ENCODE results near the gene PRMT9. TPM values are rescaled to one million over a fixed set of nuclear protein-coding genes. Genes with fewer than 3 reads are reported as not detected.

The PRMT9 gene
- total RNA-seq, 6 experiments from 2014 or later, result 3.4 to 4.9 (median 4.6) TPM

DNA sequence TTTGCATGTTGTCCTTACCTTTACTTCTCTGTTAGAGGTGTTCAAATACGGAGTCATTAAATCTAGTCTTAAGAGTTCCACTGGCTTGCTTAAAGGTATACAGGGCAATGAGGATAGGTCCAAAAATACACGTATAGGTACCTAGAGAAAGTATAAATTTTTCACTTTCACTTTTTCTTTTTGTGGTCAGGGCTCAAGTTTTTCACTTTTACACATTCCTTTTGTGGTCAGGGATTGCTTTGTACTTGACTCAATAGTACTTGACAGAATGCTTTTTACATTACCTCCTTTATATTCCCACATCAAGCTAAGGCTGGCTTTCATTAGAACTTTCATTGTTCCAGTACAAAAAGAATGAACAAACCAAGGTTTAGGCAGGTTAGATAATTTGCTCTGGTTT, 45.0 kb downstream of the PRMT9 start:
- no peak overlapping the region for H3K4me3 ChIP-seq
- H3K27ac ChIP-seq, result no peak overlapping the region
- TF ChIP-seq, protein P1, sequence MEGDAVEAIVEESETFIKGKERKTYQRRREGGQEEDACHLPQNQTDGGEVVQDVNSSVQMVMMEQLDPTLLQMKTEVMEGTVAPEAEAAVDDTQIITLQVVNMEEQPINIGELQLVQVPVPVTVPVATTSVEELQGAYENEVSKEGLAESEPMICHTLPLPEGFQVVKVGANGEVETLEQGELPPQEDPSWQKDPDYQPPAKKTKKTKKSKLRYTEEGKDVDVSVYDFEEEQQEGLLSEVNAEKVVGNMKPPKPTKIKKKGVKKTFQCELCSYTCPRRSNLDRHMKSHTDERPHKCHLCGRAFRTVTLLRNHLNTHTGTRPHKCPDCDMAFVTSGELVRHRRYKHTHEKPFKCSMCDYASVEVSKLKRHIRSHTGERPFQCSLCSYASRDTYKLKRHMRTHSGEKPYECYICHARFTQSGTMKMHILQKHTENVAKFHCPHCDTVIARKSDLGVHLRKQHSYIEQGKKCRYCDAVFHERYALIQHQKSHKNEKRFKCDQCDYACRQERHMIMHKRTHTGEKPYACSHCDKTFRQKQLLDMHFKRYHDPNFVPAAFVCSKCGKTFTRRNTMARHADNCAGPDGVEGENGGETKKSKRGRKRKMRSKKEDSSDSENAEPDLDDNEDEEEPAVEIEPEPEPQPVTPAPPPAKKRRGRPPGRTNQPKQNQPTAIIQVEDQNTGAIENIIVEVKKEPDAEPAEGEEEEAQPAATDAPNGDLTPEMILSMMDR (IDR thresholded peaks at IDR 0.05), result no peak
- no peak for TF ChIP-seq POLR2A (IDR thresholded peaks at IDR 0.05)
- H3K27me3 ChIP-seq, result no peaks in the 10 kb centered on the region
- H3K36me3 ChIP-seq, result peaks cover 0 to 30% (median 2%) of the 10 kb centered on the region in 4 donors
- intact Hi-C loops (cut with DNase I), result no loop called here
- 52% methylated on average over 2 of the region's 2 CpGs for WGBS (ENCODE audit: insufficient coverage, low coverage, low lambda C conversion rate, missing lambda C conversion rate)
- H3K4me1 ChIP-seq, result no peaks in the 10 kb centered on the region
- no peak for ATAC-seq
- no peaks in the 10 kb centered on the region for H3K9me3 ChIP-seq
- DNase-seq, result no peak

DNA sequence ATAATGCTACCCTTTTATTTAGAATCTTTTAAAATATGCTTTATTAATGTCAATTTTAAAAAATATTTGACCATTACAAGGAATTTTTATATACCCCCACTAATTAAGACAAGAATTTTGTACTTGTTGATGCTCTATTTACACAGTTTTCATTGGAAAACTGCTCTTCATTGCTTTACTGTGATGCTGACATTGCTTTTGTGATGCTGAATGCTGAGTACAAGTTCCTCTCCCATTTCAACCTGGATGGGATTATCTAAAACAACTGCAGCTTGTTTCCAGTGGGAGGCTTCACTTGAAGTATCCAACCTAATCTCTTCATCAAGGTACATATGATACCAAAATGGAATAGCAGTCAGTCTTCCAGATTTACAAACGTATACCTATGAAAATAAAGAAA, 45.6 kb downstream of the PRMT9 start:
- TF ChIP-seq, protein P1 (IDR thresholded peaks at IDR 0.05), result no peak
- TF ChIP-seq POLR2A (IDR thresholded peaks at IDR 0.05), result no peak
- Histone ChIP-seq H3K27ac (no peak overlapping the region), H3K4me3 (no peak overlapping the region), H3K36me3 (peaks cover 0 to 36% (median 2%) of the 10 kb centered on the region in 4 donors), H3K4me1 (no peaks in the 10 kb centered on the region), H3K9me3 (no peaks in the 10 kb centered on the region), H3K27me3 (no peaks in the 10 kb centered on the region)
- DNase-seq, result no peak
- WGBS (ENCODE audit: insufficient coverage, low coverage, low lambda C conversion rate, missing lambda C conversion rate), result 80% methylated on average over 1 of the region's 1 CpG
- intact Hi-C loops (cut with DNase I), result no loop called here
- ATAC-seq, result no peak

DNA sequence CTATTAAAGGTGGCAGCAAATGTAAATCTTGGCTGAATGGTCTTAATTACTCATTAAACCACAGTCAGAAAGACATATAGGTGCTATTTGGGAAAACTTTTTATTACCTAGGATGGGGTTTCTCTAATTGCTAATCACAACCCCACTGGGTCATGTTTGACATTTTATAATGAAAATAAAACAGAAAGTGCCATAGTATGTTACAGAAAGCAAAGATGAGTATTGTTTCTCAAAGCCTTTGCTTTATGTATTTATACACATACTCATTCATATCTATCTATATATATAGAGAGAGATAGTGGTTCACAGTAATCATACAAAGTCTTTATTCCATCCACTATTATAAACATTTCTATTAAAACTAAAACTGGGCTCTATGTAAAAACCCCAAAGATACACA, 48.6 kb downstream of the PRMT9 start:
- TF ChIP-seq, protein P1 (IDR thresholded peaks at IDR 0.05), result no peak
- H3K4me3 ChIP-seq, result no peak overlapping the region
- H3K36me3 ChIP-seq, result peaks cover 0 to 48% (median 5%) of the 10 kb centered on the region in 4 donors
- no peaks in the 10 kb centered on the region for H3K9me3 ChIP-seq
- no peak for DNase-seq
- H3K27me3 ChIP-seq, result no peaks in the 10 kb centered on the region
- H3K27ac ChIP-seq, result no peak overlapping the region
- no peak for ATAC-seq
- intact Hi-C loops (cut with DNase I), result no loop called here
- H3K4me1 ChIP-seq, result no peaks in the 10 kb centered on the region

GRCh38 chr4:147633643-147634042, 50.3 kb downstream of the PRMT9 start:
- TF ChIP-seq POLR2A (IDR thresholded peaks at IDR 0.05), result no peak
- TF ChIP-seq, protein P1 (IDR thresholded peaks at IDR 0.05), result no peak
- Histone ChIP-seq H3K27ac (no peak overlapping the region), H3K9me3 (no peaks in the 10 kb centered on the region), H3K4me1 (no peaks in the 10 kb centered on the region), H3K36me3 (peaks cover 0 to 66% (median 5%) of the 10 kb centered on the region in 4 donors), H3K27me3 (no peaks in the 10 kb centered on the region), H3K4me3 (no peak overlapping the region)
- 94% methylated on average over 1 of the region's 1 CpG for WGBS (ENCODE audit: insufficient coverage, low coverage, low lambda C conversion rate, missing lambda C conversion rate)
- DNase-seq, result no peak
- no peak for ATAC-seq
- intact Hi-C loops (cut with DNase I), result no loop called here

GRCh38 chr4:147633113-147633512, 50.9 kb downstream of the PRMT9 start:
- Histone ChIP-seq H3K9me3 (no peaks in the 10 kb centered on the region), H3K4me1 (no peaks in the 10 kb centered on the region), H3K27me3 (no peaks in the 10 kb centered on the region), H3K36me3 (peaks cover 0 to 68% (median 5%) of the 10 kb centered on the region in 4 donors), H3K27ac (no peak overlapping the region), H3K4me3 (no peak overlapping the region)
- ATAC-seq (no peak), DNase-seq (no peak)
- TF ChIP-seq, protein P1 (IDR thresholded peaks at IDR 0.05), result no peak
- no peak for TF ChIP-seq POLR2A (IDR thresholded peaks at IDR 0.05)
- intact Hi-C loops (cut with DNase I), result no loop called here
- 93% methylated on average over 3 of the region's 3 CpGs for WGBS (ENCODE audit: insufficient coverage, low coverage, low lambda C conversion rate, missing lambda C conversion rate)

Data from right lobe of liver (tissue), 6 donors.